Measurements from ENCODE around the gene ZSWIM6.

Gene ZSWIM6

DNA sequence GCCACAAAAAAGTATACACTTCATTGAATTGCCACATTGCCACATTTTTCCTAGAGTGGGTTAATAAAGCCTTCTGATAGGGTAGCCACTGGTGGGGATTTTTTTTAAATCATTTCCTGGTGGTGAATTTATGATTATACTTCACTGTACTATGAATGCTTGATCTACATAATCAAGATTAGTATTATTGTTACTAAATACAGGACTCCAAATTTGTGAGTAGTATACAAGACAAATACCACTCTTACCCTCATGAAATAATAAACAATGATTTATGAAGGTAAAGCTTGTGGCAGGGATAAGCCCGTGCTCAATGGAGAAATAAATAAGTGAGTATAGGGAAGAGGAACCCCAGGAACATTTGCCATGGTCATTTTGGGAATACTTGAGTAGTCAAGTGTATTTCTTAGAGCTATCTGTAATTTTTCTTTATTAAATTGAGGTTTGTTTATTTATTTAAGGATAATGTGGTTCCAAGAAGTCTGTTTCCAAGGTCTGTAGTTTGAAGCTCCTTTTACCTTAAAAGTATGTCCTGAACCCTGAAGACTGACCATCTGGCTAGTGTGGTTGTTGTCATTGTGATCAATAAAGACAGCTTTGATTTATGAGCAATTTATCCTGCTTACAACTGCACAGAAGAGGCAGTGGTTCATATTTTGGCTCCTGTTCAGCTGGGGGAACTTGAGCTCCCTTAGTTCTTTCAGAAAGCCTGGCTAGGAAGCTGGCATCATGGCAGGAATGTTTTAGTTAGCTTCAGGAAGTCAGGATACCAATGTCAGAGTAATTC lies 118.6 kb downstream of the ZSWIM6 start:
- no peak for DNase-seq

DNA sequence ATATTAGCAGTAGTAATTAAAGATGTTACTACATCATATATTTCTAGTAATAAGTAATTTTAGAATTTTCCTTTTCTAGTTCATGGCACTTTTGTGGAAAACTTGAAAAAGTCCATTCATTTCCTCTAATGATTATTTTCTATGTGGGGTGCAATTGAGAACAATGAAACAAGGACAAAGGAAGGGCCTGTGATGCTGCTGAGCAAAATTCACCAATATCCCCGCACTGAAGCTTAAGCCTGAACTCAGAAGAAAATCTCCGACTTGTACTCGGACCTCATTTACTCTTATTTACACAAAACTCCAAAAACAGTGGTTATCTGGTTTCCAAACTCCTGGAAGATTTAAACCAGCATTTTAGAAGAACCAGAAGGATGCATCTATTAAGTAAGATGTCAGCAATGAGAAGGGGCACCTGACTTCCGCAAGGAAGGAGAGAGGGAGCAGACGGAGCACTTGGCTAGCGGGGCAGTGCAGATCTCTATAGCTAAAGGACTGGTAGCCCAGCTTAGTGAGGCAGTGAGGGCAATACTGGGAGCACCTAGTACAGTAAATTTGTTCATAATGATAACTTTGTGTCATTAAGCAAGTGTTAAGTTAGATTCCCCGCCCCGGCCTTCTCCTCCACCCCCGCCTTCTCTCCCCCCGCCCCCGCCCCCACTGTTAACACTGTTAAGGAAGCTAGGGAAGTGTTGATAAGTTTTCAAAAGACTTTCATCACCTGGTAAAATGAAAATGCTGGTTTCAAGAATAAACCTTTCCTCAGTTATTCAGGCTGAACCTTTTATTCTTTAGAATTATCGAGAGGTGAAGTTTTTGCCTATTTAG lies 123.3 kb downstream of the ZSWIM6 start:
- DNase-seq = no peak

DNA sequence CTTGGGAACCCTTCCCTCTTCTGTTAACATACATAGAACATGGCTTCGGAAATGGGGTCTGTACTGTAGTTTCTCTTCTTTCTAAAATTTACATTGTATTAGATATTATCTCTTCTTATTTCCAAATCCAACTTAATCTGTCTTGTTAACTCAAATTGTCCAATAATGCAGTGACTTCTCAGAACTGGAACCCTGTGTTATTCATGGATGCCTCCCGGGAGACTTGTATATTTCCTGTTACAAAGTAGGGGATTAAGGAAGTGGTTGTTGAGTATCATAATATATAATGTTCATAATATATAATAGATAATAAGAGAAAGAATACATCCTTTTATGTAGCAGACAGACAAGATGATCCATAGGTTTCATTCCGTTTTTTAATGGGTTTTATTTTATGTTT lies 128.4 kb downstream of the ZSWIM6 start:
- no peak for DNase-seq

DNA sequence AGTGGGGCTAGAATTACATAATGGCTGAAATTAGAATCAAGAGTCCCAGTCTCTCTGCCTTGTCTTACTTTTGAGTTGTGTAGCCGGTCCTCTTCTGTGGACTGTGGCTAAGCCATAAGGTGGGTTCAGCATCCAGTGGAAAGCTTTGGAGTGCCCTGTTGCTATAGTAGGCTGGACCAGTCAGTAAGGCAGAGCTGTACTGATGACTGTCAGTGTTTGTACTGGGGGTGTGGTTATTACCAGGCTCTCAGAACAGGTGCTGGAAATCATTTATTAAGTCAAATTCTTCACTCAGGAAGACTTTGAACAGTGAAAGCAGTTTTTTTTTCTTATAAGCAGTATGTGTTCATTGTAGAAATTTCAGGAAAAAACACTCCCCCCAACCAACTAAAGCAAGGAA lies 129.4 kb downstream of the ZSWIM6 start:
- no peak for DNase-seq

DNA sequence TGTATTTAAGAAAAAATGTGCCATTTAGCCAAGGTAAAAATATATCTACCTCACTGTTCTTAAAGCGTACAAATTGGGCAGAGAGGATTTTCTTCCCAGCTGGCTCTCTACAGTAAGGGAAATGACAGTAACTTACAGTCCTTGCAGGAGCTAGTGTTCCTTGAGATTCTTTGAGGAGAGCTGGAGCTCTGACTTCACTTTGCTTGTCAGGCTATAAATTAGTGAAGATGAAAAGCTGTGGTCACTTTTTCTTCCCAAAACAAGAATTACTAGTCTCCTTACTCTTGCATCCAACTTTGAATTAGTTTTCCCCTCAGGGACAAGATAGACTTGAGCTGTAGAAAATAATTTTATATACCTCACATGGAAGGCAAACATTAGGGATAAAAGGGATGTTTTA lies 129.9 kb downstream of the ZSWIM6 start:
- no peak for DNase-seq

DNA sequence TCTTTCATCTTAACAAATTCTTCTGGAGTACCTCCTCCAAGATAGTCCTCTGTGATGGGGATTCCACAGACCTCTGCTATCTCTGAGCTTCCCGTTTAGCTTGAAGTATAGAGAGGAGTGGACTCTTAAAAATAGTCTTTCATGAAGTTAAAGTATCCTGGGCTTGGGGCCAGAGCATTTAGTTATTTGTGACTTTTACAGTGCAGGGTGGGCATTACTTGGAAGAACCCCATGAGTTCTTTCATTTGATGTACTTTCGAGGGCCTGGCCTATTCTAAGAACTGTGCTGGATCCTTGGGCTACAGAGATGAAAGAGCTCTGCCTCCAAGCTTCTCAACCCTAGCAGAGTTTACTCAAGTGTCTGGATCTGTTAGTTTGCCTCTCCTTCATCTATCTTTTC lies 131.5 kb downstream of the ZSWIM6 start:
- no peak for DNase-seq

DNA sequence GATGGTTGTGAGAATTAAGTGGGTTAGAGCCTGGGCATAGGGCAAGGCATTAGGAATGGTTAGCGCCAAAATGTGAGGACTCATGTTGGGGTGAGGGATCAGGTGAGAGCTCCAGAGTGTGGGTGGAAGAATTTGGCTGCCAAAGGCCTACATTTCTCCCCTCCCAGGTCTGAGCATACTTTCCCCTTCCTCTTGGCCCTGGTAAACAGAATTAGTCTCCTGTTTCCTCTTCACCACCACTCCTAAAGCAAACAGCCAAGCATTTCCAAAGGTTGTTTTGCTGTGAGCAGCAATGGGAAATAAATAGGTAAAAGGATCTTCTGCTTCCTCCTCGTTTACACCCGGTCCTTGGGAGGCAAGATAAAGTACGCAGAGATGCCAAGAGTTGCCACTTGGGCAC lies 132.5 kb downstream of the ZSWIM6 start:
- no peak for DNase-seq

DNA sequence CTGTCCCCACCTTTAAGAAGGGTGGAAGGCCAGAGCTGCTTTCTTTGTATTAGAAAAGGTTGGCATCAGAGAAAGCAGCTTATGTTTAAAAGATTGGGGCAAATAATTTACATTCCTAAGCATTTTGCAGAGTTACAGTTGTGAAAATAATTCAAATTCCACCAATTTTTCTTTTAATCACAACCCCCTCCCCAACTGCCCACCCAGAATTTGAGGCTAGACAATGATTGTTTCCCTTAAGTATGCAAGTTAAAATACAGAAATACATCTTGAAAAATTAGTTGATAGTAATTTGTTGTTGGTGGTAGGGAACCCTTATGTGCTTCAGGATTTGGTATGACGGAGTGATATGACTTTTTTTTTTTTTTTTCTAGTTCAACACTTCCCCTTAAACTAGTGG lies 133.0 kb downstream of the ZSWIM6 start:
- no peak for DNase-seq

DNA sequence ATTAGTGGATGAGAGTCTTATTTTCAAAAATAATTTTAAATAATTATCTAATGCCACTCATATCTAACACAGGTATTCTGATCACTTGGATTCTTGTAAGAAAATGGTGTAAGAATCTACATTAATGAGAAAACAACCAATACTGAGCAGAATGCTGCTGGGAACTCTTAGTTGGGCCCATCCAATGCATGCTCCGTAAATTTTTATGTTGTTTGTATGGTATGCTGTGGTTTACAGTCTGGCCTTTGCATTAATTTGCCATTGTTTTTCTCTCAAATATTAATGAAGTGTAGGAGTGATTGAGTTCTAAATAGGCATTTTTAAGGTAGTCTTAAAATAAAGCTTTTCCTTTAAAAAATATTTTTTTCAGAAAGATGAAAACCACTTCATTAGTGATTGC lies 133.4 kb downstream of the ZSWIM6 start:
- no peak for DNase-seq

DNA sequence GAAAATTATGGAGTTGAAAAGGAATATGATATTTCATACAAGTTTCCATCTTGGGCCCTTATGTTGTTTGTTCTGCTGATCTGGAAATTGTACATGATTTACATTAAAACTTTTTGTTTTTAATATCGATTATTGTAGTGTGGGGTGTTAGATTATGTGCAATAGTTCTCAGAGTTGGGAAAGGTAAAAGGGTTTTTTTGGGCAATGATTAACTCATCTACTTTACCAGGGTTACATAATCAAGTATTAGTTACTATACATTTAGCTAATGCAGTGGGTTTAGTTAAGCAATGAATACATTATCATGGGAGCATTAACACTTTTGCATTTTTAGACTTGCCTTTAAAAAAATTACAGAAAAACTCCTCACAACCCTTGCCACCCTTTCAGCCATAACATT lies 134.0 kb downstream of the ZSWIM6 start:
- DNase-seq = no peak

DNA sequence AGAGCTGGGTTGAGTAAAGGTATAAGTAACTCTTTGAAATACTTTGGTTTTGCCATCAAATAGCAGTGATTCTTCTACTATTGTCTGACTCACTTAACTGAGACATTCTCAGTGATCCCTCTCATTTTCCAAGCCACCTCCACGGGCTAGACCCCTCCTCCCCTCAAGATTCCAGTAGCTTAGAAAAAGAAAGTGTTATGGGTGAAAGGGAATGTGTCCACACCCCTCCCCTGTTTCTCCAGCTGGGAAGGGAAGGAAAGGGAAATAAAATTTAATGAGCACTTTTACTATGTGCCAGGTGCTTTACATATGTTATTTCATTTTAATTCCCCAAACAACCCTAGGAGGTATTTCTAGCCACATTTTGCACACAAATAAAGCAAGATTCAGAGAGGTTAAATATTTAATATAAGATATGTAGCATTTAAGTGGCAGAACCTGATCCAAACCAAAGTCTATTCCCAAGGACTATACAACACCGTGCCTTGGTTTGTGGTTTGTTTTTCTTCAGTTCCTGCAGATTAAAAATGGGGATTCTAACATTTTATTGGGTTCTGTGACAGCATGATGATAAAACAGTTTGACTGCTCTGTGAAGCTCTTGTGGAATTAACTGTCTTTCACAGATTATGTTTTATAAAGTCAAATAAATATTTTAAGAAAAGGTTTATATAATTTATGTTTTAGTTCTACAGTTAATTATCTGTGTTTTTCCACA lies 135.9 kb downstream of the ZSWIM6 start:
- DNase-seq = no peak

DNA sequence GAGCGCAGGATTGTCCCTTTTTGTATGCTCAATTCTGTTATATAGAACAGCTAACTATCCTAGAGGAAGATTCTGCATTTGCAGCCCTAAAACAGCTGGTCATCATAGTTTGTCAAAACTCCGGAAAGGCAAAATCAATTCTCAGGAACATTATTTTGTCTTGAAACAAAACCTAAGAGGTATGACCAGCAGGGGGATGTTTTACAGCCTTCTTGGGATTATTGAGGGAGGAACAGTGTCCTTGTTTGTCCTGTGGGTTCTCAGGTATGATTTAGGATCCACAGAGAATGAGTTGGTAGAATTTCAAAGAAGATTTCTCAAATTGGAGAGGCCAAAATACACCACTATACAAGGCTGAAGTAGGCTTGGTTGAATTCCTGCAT lies 136.4 kb downstream of the ZSWIM6 start:
- no peak for DNase-seq

DNA sequence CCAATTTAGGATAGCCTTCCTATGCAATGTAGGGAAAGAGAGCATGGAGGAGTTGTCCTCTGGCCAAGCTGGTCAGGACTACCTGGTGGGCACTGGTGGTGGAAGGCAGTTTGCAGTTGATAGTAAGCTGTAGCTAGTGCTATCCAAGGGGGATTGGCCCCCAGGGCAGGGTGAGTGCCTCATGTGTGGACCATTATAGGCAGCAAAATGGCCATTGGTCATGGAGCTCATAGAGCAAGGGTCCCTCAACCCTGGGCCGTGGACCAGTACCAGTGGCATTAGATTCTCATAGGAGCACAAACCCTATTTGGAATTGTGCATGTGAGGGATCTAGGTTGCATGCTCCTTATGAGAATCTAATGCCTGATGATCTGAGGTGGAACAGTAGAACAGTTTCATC lies 139.3 kb downstream of the ZSWIM6 start:
- DNase-seq = no peak

DNA sequence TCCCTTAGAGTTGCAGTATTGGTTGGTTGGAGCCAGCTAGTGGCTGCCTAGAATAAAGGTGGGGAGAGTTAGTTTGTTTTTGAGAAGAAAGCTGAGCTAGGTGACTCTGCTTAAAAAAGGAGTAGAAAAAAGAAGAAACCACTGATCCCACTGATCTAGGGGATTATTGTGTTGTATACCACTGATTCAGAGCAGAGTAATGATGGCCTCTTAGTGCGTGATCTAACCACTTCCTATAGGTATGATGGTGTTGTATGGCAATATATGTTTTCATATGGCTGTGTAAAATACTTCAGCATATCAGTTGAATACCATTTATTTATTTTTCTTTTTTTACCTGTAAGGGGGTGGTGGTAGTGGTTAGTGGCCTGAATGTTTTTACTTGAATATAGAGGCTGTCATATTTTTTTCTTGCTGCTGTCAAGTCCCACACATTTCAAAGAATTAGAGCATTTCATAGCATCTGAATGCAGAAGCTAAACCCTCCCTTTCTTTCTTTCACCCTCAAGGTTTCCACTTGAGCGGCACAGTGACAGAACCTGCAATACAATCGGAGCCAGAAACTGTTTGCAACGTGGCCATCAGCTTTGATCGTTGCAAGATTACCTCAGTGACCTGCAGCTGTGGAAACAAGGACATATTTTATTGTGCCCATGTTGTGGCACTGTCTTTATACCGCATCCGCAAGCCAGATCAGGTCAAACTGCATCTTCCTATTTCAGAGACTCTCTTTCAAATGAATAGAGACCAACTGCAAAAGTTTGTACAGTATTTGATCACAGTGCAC lies 140.3 kb downstream of the ZSWIM6 start:
- DNase-seq = no peak

DNA sequence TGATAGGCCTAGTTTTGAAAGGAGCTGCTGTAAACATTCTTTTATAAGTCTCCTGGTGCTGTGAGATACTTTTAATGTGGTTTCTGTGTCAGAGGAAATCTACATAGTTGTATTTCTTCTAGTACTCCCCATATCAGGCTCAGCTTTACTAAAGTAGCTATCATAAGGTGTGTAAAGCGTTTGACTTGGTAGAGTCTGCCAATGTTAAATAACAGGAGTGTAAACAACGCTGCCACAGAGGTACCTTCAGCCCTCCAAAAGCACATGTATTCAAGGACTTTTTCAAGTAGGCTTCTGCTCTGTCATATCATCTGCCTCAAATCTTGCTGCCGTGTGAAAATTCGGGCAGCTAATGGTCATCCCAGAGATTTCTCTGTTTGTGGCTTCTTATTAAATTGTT lies 142.7 kb downstream of the ZSWIM6 start:
- no peak for DNase-seq

DNA sequence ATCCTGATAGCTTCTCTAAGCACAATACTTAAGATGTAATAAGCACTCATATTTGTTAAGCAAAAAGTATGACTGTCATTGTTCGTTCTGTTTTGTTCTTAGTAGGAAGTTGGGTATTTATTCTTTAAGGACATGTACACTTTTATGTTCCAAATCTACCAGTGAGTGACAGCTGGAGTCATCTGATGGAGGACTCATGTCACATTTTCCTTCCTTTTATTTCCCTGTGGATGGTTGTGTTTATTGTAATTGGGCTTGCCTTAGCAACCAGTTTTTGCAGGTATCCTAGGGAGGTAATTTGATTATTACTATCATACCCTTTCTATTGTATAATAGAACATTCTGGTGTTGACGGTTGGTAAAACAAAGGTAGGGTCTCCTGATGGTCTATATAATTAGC lies 145.7 kb downstream of the ZSWIM6 start:
- DNase-seq = no peak

DNA sequence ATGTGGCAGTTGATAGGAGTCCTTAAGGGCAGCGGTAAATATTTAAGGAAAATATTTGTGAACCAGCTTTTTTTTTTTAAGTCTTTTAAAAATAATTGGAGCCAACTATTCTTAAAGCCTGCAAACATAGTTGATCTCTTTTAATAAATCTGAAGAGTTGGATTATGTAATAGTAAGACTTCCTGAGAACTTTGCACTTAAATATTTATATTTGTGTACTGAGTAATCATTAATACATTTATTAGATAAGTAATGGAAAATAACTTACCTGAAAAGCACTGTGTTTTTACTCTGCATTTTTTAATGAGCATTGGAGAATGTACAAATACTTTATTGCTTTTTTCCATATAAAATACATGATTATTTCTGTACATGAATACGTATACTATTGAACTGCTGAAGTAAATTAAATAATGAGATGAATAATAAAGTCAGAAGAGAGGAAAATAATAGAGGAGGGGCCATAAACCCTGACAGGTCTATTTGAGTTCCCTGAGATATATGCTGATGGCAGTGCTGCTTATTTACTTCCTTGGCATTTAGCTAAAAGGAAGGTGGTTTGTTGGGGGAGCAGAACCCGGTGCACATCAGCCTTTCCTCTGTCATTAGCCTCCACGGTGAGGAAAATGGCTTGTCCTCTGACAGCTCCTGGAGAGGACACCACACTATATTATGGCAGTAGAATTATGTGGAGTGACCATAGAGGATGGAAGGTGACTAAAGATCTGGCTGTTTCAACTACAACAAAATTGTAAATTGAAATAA lies 148.0 kb downstream of the ZSWIM6 start:
- DNase-seq = no peak

DNA sequence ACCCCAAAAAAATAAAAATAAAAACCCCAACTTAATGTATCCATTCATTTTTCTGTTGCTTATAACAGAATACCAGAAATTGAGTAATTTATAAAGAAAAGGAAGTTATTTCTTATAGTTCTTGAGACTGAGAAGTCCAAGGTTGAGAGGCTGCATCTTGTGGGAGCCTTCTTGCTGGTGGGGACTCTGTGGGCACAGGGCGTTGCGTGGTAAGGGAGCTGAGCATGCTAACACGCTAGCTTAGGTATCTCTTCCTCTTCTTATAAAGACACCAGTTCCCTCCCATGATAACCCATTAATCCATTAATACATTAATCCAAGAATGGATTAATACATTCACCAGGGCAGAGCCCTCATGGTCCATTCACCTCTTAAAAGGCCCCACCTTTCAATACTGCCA lies 150.9 kb downstream of the ZSWIM6 start:
- DNase-seq = no peak

DNA sequence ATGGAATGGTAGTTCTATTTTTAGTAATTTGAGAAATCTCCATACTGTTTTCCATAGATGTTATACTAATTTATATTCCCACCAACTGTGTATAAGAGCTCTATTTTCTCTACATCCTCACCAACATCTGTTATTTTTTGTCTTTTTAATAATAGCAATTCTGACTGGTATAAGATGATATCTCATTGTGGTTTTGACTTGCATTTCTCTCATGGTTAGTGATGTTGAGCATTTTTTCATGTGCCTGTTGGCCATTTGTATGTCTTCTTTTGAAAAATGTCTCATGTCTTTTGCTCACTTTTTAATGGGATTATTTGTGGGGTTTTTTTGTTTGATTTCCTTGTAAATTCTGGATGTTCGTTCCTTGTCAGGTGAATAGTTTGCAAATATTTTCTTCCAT lies 154.4 kb downstream of the ZSWIM6 start:
- no peak for DNase-seq

DNA sequence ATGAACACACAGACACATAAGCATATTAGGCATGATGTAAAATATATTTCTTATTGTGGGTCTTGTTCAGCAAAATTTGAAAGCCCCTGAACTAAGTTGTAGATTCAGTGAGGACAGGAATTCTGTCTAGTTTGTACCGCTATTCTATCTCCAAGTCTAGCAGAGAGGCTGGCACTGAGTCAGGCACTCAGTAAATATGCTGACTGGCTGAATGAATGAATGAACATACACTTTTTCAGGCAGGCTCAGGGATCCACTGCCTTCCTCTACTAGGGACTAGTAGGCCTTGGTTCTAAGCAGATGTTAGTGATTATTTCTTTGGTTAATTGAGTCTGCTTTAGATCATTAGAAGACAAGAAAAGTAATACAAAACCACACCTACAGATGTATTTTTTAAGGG lies 157.5 kb downstream of the ZSWIM6 start:
- no peak for DNase-seq

DNA sequence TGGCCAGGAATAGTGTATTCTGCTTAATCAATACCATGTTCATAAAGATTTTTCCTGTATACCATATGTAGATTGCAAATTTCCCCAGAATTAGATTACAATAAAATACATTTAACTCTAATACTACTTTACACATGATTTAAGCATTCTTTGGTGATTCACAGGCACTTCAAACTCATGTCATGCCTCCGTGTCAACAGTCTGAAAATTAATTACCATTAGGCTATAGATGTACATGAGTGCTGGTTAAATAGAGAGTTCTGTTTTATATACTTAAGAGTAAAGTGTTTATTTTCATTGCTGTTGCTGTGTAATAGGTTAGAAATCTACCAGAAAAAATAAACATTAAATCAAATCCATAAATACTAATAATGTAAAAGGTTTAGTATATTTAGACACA lies 159.8 kb downstream of the ZSWIM6 start:
- DNase-seq = no peak

DNA sequence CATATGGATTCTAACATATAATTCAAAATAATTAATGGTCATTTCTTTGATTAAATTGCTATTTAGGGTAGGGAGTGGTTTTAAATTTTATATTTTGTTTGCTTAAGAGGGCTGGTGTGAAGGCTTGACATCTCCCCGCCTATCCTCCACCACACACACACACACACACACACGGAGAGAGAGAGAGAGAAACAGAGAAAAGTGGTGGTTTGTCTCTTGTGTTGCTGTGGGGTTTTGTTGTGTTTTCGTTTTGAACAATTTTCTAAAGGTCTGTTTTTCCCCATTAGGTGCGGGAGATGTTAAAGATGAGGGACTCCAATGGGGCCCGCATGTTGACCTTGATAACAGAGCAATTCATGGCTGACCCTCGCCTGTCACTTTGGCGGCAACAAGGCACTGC lies 161.9 kb downstream of the ZSWIM6 start:
- no peak for DNase-seq

Data from GDM1 (cell line).